ENCODE measurements around the gene ADCY10. TPM values are rescaled to one million over a fixed set of nuclear protein-coding genes. Genes with fewer than 3 reads are reported as not detected.

ADCY10 gene
- total and polyA plus RNA-seq, 9 of the 15 experiments (the other 6 are each of a cell fraction or from before 2014, with no cell fraction given) = 0.08 to 0.86 (median 0.22) TPM

DNA sequence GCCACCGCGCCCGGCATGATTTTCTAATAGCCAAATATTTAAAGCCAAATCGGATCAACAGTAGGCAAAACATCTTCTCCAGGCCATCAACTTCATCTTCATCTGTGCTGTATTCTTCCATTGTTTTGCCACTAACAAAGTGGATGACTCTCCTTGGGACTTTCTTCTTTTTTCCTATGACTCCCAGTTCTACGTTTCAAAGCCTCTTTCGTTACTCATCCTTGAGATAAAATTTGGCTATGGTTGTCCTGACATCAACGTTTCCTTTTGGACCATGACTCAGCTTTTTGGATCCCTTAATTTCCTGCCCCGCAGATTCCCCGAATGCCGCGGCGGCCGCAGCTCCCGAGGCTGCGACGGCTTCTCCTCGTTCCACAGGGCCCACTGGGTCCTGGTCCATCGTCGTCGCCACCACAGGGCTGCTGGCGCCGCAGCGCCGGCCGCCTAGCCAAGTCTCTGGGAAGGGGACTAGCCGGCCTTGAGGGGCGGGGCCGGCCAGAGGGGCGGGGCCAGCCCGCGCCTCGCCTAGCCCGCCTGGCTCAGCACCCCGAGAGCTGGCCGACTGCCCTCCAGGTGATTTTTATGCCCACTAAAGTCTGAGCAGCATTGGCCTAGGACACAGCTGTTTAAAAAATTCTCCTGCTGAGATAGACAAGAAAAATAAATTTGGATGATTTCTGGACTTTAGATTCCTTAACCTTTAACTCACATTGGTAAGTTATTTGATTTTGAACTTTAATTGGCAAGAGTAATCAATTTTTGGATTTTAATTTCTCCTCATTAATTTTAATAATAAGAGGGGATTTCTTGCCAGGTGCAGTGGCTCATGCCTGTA, 93.9 kb downstream of the ADCY10 start (continued):
- TF ChIP-seq, protein P1, sequence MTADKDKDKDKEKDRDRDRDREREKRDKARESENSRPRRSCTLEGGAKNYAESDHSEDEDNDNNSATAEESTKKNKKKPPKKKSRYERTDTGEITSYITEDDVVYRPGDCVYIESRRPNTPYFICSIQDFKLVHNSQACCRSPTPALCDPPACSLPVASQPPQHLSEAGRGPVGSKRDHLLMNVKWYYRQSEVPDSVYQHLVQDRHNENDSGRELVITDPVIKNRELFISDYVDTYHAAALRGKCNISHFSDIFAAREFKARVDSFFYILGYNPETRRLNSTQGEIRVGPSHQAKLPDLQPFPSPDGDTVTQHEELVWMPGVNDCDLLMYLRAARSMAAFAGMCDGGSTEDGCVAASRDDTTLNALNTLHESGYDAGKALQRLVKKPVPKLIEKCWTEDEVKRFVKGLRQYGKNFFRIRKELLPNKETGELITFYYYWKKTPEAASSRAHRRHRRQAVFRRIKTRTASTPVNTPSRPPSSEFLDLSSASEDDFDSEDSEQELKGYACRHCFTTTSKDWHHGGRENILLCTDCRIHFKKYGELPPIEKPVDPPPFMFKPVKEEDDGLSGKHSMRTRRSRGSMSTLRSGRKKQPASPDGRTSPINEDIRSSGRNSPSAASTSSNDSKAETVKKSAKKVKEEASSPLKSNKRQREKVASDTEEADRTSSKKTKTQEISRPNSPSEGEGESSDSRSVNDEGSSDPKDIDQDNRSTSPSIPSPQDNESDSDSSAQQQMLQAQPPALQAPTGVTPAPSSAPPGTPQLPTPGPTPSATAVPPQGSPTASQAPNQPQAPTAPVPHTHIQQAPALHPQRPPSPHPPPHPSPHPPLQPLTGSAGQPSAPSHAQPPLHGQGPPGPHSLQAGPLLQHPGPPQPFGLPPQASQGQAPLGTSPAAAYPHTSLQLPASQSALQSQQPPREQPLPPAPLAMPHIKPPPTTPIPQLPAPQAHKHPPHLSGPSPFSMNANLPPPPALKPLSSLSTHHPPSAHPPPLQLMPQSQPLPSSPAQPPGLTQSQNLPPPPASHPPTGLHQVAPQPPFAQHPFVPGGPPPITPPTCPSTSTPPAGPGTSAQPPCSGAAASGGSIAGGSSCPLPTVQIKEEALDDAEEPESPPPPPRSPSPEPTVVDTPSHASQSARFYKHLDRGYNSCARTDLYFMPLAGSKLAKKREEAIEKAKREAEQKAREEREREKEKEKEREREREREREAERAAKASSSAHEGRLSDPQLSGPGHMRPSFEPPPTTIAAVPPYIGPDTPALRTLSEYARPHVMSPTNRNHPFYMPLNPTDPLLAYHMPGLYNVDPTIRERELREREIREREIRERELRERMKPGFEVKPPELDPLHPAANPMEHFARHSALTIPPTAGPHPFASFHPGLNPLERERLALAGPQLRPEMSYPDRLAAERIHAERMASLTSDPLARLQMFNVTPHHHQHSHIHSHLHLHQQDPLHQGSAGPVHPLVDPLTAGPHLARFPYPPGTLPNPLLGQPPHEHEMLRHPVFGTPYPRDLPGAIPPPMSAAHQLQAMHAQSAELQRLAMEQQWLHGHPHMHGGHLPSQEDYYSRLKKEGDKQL (CRISPR knock-in tag; IDR thresholded peaks at IDR 0.05; ENCODE audit: borderline replicate concordance) = no peak
- no peak for TF ChIP-seq ZBED1 (IDR thresholded peaks at IDR 0.05)
- no peak for TF ChIP-seq POU5F1 (IDR thresholded peaks at IDR 0.05; ENCODE audit: borderline replicate concordance, low read depth, low read length, partially characterized antibody)
- TF ChIP-seq, protein P2, sequence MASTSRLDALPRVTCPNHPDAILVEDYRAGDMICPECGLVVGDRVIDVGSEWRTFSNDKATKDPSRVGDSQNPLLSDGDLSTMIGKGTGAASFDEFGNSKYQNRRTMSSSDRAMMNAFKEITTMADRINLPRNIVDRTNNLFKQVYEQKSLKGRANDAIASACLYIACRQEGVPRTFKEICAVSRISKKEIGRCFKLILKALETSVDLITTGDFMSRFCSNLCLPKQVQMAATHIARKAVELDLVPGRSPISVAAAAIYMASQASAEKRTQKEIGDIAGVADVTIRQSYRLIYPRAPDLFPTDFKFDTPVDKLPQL (IDR thresholded peaks at IDR 0.05; ENCODE audit: extremely low read depth, insufficient read length) = no peak
- TF ChIP-seq ATF1 (CRISPR knock-in tag; IDR thresholded peaks at IDR 0.05) = no peak
- peak; percentile 79 for TF ChIP-seq ATF1 (tag; IDR thresholded peaks at IDR 0.05)
- TF ChIP-seq CXXC5 (CRISPR knock-in tag; IDR thresholded peaks at IDR 0.05) = peak; percentile 89
- TF ChIP-seq NRF1 (conservative IDR thresholded peaks at IDR 0.05 in 1 of 2, IDR thresholded peaks at IDR 0.05 in 1 of 2) = peak; percentile 65 to 70
- no peak; the same call in 1 of the 2 replicates for TF ChIP-seq ZNF197 (CRISPR knock-in tag; IDR thresholded peaks at IDR 0.05; ENCODE audit: low read depth)
- TF ChIP-seq, protein P3, sequence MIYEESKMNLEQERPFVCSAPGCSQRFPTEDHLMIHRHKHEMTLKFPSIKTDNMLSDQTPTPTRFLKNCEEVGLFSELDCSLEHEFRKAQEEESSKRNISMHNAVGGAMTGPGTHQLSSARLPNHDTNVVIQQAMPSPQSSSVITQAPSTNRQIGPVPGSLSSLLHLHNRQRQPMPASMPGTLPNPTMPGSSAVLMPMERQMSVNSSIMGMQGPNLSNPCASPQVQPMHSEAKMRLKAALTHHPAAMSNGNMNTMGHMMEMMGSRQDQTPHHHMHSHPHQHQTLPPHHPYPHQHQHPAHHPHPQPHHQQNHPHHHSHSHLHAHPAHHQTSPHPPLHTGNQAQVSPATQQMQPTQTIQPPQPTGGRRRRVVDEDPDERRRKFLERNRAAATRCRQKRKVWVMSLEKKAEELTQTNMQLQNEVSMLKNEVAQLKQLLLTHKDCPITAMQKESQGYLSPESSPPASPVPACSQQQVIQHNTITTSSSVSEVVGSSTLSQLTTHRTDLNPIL (CRISPR knock-in tag; IDR thresholded peaks at IDR 0.05) = no peak
- TF ChIP-seq MBD2 (IDR thresholded peaks at IDR 0.05; ENCODE audit: borderline replicate concordance, low read depth) = peak; percentile 40; the same call in 1 of the 2 replicates
- TF ChIP-seq, protein P4, sequence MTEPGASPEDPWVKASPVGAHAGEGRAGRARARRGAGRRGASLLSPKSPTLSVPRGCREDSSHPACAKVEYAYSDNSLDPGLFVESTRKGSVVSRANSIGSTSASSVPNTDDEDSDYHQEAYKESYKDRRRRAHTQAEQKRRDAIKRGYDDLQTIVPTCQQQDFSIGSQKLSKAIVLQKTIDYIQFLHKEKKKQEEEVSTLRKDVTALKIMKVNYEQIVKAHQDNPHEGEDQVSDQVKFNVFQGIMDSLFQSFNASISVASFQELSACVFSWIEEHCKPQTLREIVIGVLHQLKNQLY (CRISPR knock-in tag; conservative IDR thresholded peaks at IDR 0.05) = no peak
- TF ChIP-seq PML (IDR thresholded peaks at IDR 0.05; ENCODE audit: low read length) = peak; percentile 43; the same call in 1 of the 2 replicates
- TF ChIP-seq, protein P5, sequence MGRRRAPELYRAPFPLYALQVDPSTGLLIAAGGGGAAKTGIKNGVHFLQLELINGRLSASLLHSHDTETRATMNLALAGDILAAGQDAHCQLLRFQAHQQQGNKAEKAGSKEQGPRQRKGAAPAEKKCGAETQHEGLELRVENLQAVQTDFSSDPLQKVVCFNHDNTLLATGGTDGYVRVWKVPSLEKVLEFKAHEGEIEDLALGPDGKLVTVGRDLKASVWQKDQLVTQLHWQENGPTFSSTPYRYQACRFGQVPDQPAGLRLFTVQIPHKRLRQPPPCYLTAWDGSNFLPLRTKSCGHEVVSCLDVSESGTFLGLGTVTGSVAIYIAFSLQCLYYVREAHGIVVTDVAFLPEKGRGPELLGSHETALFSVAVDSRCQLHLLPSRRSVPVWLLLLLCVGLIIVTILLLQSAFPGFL (CRISPR knock-in tag; IDR thresholded peaks at IDR 0.05) = no peak
- TF ChIP-seq PCBP1 (IDR thresholded peaks at IDR 0.05; ENCODE audit: low read depth, low read length, poor library complexity, severe bottlenecking) = no peak
